Measurements from ENCODE around the gene NCAPG.

DNA sequence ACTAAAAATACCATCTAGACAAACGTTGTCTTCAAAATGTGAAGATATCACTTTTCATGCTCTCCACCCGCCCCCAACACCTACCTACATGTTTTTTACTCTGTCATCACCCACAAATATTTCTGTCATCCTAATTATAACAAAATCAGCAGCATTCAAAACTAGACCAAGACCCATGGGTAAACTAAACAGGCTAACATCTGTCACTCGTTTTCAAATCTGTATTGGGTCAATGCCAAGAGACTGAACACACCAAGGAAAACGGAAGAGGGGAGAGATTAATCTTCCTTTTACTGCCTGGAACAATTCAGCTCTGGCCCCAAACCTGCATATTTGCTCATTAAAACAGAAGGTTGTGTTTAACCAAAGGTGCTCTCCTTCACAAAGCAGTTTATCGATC, 46.8 kb upstream of the NCAPG start:
- TF ChIP-seq, protein P1, sequence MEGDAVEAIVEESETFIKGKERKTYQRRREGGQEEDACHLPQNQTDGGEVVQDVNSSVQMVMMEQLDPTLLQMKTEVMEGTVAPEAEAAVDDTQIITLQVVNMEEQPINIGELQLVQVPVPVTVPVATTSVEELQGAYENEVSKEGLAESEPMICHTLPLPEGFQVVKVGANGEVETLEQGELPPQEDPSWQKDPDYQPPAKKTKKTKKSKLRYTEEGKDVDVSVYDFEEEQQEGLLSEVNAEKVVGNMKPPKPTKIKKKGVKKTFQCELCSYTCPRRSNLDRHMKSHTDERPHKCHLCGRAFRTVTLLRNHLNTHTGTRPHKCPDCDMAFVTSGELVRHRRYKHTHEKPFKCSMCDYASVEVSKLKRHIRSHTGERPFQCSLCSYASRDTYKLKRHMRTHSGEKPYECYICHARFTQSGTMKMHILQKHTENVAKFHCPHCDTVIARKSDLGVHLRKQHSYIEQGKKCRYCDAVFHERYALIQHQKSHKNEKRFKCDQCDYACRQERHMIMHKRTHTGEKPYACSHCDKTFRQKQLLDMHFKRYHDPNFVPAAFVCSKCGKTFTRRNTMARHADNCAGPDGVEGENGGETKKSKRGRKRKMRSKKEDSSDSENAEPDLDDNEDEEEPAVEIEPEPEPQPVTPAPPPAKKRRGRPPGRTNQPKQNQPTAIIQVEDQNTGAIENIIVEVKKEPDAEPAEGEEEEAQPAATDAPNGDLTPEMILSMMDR (IDR thresholded peaks at IDR 0.05), result no peak
- TF ChIP-seq ZFX (IDR thresholded peaks at IDR 0.05; ENCODE audit: borderline replicate concordance), result no peak
